K562 (cell line): ENCODE measurements around the gene ZMYND8. TPM values are rescaled to one million over a fixed set of nuclear protein-coding genes. Genes with fewer than 3 reads are reported as not detected.

Experiments used
- NR2C1 ChIP-seq, 2 experiments: fragments of 450-650 bp; IDR thresholded peaks; 2 replicates each; pipeline ENCODE4 v1.6.1; 2017; ENCODE audit warnings: mild to moderate bottlenecking in 2 of 2, antibody characterized with exemption in 1 of 2, inconsistent platforms in 1 of 2, missing compliant biosample characterization in 1 of 2, missing genetic modification characterization in 1 of 2
- RHOXF2B ChIP-seq: fragments of 250-450 bp; sonication (Bioruptor Pico); conservative IDR thresholded peaks from 2 replicates; pipeline ENCODE4 v1.5.1; 2021
- ZBTB40 ChIP-seq, 2 experiments: fragments of 450-650 bp in 1 of 2; sonication (generic) in 1 of 2; formaldehyde crosslinking in 1 of 2; IDR thresholded peaks; 2 replicates each; pipeline versions ENCODE4 v1.7.1 to v1.9.0; 2016 to 2022; ENCODE audit warnings: inconsistent platforms in 1 of 2, mild to moderate bottlenecking in 1 of 2, missing genetic modification reagents in 1 of 2
- ZBTB7A ChIP-seq: IDR thresholded peaks from 2 replicates; pipeline ENCODE4 v1.6.1; 2011; ENCODE audit warnings: low read depth, mild to moderate bottlenecking, low read length, moderate library complexity, borderline replicate concordance; ENCODE audit not compliant: control insufficient read depth
- ZNF740 ChIP-seq, 3 experiments: fragments of 200-800 bp in 1 of 3; sonication (Bioruptor generic) in 1 of 3; sonication (generic) in 1 of 3; formaldehyde crosslinking in 1 of 3; IDR thresholded peaks; 2 replicates each; pipeline versions ENCODE4 v1.6.1 to v1.8.0; 2016 to 2022; ENCODE audit warnings: mild to moderate bottlenecking in 2 of 3, missing compliant biosample characterization in 2 of 3, missing genetic modification characterization in 2 of 3, missing genetic modification reagents in 1 of 3
- polyA plus RNA-seq, 8 experiments: library from polyadenylated mRNA; depleted of rRNA in 4 of 8; stranded (reverse) in 5 of 8; unstranded in 3 of 8; fragments of >200 nt; fragmentation: Nextera tagmentation in 2 of 8; fragmentation: Illumina TruSeq in 1 of 8; extraction: Ambion mirVana in 2 of 8; extraction: Trizol in 1 of 8; gene quantifications; 2 replicates each; pipeline versions ENCODE4 v1.2.1 to v1.2.3, GENCODE V29; 2011 to 2014; ENCODE audit warnings: inconsistent platforms in 1 of 8, missing spikeins in 1 of 8
- total RNA-seq, 7 experiments: library from RNA; depleted of rRNA in 6 of 7; stranded (reverse); fragments of >200 nt in 6 of 7; fragmentation: Illumina TruSeq in 2 of 7; extraction: Trizol in 2 of 7; gene quantifications; 2 replicates each; pipeline versions ENCODE4 v1.2.1 to v1.2.3, GENCODE V29; 2011 to 2021; ENCODE audit warnings: low replicate concordance in 1 of 7

Gene ZMYND8
- total and polyA plus RNA-seq, 9 of the 15 experiments (the other 6 are each of a cell fraction or from before 2014, with no cell fraction given): 31.8 to 148 (median 71.9) TPM

GRCh38 chr20:47358039-47358671 lies 1.7 kb upstream of the ZMYND8 start (continued):
- no peak for TF ChIP-seq ZBTB40 (IDR thresholded peaks at IDR 0.05)
- TF ChIP-seq ZBTB40 (CRISPR knock-in tag; IDR thresholded peaks at IDR 0.05): no peak
- TF ChIP-seq RHOXF2B (CRISPR knock-in tag): no peak
- TF ChIP-seq ZNF740 (CRISPR knock-in tag; IDR thresholded peaks at IDR 0.05): no peak
- TF ChIP-seq ZNF740 (tag; IDR thresholded peaks at IDR 0.05): 0 out of 4 replicates have a peak, but pooled peaks of 1 of the 2 experiments have one; percentile 67
- no peak for TF ChIP-seq ZBTB7A
- no peak for TF ChIP-seq NR2C1 (IDR thresholded peaks at IDR 0.05)
- TF ChIP-seq NR2C1 (tag; IDR thresholded peaks at IDR 0.05): 0 out of 2 replicates have a peak, but pooled peaks have one; percentile 8
